Esophagus muscularis mucosa (tissue), 4 donors: ENCODE data around the gene NEK5. TPM values are rescaled to one million over a fixed set of nuclear protein-coding genes. Genes with fewer than 3 reads are reported as not detected.
A peak's percentile ranks its signal among the peaks of the same experiment; 100 is the strongest.

Experiments
- DNase-seq: peaks from one replicate; pipeline ENCODE4 v3.0.0-alpha.2; 2017; ENCODE audit errors: extremely low spot score
- H3K27ac ChIP-seq, 4 donors: fragments of 200-600 bp; sonication (generic); replicated peaks in 1 of 4; 1 replicate in 3 of 4; 2 replicates in 1 of 4; pipeline ENCODE4 v1.5.1; 2016 to 2019; ENCODE audit warnings: mild to moderate bottlenecking in 1 of 4
- H3K27me3 ChIP-seq, 4 donors: fragments of 200-600 bp; sonication (generic); one replicate each; pipeline versions ENCODE4 v1.5.1 to v1.6.0; 2016 to 2019
- H3K36me3 ChIP-seq, 4 donors: fragments of 200-600 bp; sonication (generic); one replicate each; pipeline ENCODE4 v1.5.1; 2016 to 2019
- H3K4me1 ChIP-seq, 4 donors: fragments of 200-600 bp; sonication (generic); one replicate each; pipeline ENCODE4 v1.5.1; 2016 to 2019
- H3K4me3 ChIP-seq, 4 donors: fragments of 200-600 bp; sonication (generic); 1 replicate in 2 of 4; 2 replicates in 2 of 4; pipeline ENCODE4 v1.5.1; 2016 to 2019; ENCODE audit warnings: mild to moderate bottlenecking in 4 of 4, moderate library complexity in 1 of 4
- H3K9me3 ChIP-seq, 4 donors: fragments of 200-600 bp; sonication (generic); 1 replicate in 3 of 4; 2 replicates in 1 of 4; pipeline ENCODE4 v1.5.1; 2016 to 2019
- CTCF ChIP-seq, 3 experiments: fragments of 200-600 bp in 2 of 3; fragments of 450-650 bp in 1 of 3; sonication (generic) in 2 of 3; IDR thresholded peaks; one replicate each; pipeline ENCODE4 v1.5.1; 2017 to 2019; ENCODE audit warnings: antibody characterized with exemption in 3 of 3, mild to moderate bottlenecking in 2 of 3, moderate library complexity in 1 of 3
- EP300 ChIP-seq: sonication (generic); formaldehyde crosslinking; IDR thresholded peaks from one replicate; pipeline ENCODE4 v1.6.1; 2017; ENCODE audit warnings: antibody characterized with exemption
- POLR2A ChIP-seq: fragments of 450-650 bp; IDR thresholded peaks from one replicate; pipeline ENCODE4 v1.6.1; 2017; ENCODE audit warnings: antibody characterized with exemption, moderate library complexity, mild to moderate bottlenecking, low read depth
- POLR2AphosphoS5 ChIP-seq, 2 donors: sonication (generic); formaldehyde crosslinking; IDR thresholded peaks; one replicate each; pipeline ENCODE4 v1.6.1; 2017; ENCODE audit warnings: antibody characterized with exemption in 2 of 2
- WGBS: methylation state at CpG from one replicate; pipeline ENCODE4 v1.1.5; 2018; 5-methylcytosine and 5-hydroxymethylcytosine counted together
- intact Hi-C: fragments of 100-400 bp; cut with DNase I; formaldehyde crosslinking; loops from one replicate; pipeline ENCODE4 v1.15.1; 2023
- total RNA-seq, 4 donors: library from RNA; depleted of rRNA; stranded (reverse); fragments of >200 nt; gene quantifications; one replicate each; pipeline versions ENCODE4 v1.1.0 to v1.2.1, GENCODE V29; 2016

NEK5 gene
- total RNA-seq, 4 donors from 2014 or later: 0.17 to 0.34 (median 0.26) TPM; not detected in 1

GRCh38 chr13:52011632-52012511, 117.0 kb downstream of the NEK5 start, which contains the start of gene ALG11:
Gene ALG11, plus strand, starts transcription at chr13:52012398. Its CDS starts 21 bp downstream, at chr13:52012419.
- Histone ChIP-seq H3K4me1 (peaks cover 15 to 45% (median 27%) of the 10 kb centered on the region in 4 donors), H3K27me3 (no peaks in the 10 kb centered on the region), H3K9me3 (no peaks in the 10 kb centered on the region), H3K36me3 (peaks cover 0 to 8% (median 6%) of the 10 kb centered on the region in 4 donors), H3K27ac (peak within 1 kb of the TSS; percentile 73 to 82 (median 80)), H3K4me3 (peak within 1 kb of the TSS; percentile 90 to 98 (median 93))
- 0% methylated on average over 18 of the region's 82 CpGs for WGBS
- DNase-seq: peak; percentile 100
- TF ChIP-seq POLR2AphosphoS5 (IDR thresholded peaks at IDR 0.05): peak; percentile 79 to 83
- TF ChIP-seq POLR2A: no peak
- TF ChIP-seq EP300: no peak
- intact Hi-C loops: no loop called here

- peak within 1 kb of the TSS; percentile 73 to 82 (median 80) for H3K27ac ChIP-seq
- WGBS: 8% methylated on average over 19 of the region's 46 CpGs
Measured at GRCh38 chr13:52010890-52011631, 117.8 kb downstream of the NEK5 start, which contains the start of gene ATP7B. Gene ATP7B, minus strand, starts transcription at chr13:52011450. Its CDS starts 113 bp downstream, at chr13:52011337.

DNA sequence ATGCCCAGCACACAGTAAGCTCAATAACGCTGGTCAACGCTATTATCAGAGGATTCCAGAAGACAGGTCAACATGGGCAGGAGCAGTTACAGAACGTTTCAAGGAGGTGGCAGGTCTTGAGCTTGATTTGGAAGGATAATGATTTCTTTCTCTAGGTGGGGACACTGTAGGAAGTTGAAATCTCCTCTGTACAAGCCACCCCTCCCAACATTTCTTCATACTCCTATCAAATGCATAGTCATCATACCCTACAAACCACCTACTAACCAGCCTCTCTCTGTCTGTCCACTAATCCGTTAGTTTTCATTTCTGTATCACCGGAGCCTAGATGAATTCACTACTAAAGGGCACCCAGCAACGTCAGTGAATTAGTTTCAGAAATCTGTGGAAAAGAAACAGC, 118.9 kb downstream of the NEK5 start:
- Histone ChIP-seq H3K4me1 (peaks cover 15 to 42% (median 27%) of the 10 kb centered on the region in 4 donors), H3K4me3 (no peak overlapping the region), H3K9me3 (no peaks in the 10 kb centered on the region), H3K27me3 (no peaks in the 10 kb centered on the region), H3K36me3 (no peaks in the 10 kb centered on the region), H3K27ac (no peak overlapping the region)
- no peak for TF ChIP-seq EP300
- no peak for TF ChIP-seq POLR2AphosphoS5 (IDR thresholded peaks at IDR 0.05)
- no peak for TF ChIP-seq CTCF (IDR thresholded peaks at IDR 0.05)
- TF ChIP-seq POLR2A: no peak
- intact Hi-C loops: loop anchor here (10.0 kb wide), 1 partner anchor 195 kb away; no protein-coding TSS in a partner anchor
- no peak for DNase-seq
- 69% methylated on average over 6 of the region's 6 CpGs for WGBS

More at GRCh38 chr13:52010890-52011631, 117.8 kb downstream of the NEK5 start, which contains the start of gene ATP7B:
- H3K27me3 ChIP-seq: no peaks in the 10 kb centered on the region
- intact Hi-C loops: no loop called here
- peaks cover 0 to 2% (median under 1%) of the 10 kb centered on the region in 4 donors for H3K36me3 ChIP-seq
- H3K9me3 ChIP-seq: no peaks in the 10 kb centered on the region
- DNase-seq: no peak
- H3K4me3 ChIP-seq: peak within 1 kb of the TSS; percentile 90 to 98 (median 93)
- TF ChIP-seq CTCF (IDR thresholded peaks at IDR 0.05): peak in 1 of 3 experiments; percentile 10
- TF ChIP-seq POLR2A: no peak
- peaks cover 15 to 45% (median 27%) of the 10 kb centered on the region in 4 donors for H3K4me1 ChIP-seq

DNA sequence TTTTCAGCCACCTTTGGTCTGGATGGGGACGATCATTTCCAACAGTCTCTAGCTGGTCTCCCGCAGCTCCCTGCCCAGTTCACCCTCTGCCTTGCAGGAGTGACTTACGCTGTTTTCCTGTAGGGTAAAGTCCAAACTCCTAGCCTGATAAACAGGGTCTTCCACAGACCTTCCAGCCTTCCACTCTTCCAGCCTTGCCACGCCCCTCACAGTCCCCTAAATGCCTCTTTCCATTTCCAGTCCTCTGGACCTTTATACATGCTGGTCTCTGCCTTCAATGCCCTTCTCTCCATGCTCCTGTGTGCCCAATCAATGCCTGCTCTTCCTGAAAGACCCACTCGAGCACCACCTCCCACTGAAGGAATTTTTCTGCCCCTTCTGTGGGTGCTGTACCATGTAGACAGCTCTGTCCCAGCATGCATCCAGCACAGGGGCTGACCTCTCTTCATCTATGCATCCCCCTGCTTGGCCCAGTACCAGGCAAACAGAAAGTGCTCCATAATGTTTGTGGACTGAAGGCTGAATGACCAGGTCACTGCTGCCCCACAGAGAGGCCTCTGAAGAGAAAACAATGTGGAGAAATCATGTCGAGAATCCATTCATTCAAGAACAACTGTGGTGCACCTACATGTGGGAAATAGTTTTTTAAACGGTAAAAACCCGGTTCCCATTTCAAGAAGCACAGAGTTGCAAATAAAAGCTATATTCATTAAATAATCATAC, 122.2 kb downstream of the NEK5 start:
- peaks cover 5 to 20% (median 15%) of the 10 kb centered on the region in 4 donors for H3K4me1 ChIP-seq
- intact Hi-C loops: loop anchor here (10.0 kb wide), 1 partner anchor 192 kb away; no protein-coding TSS in a partner anchor
- WGBS: 86% methylated on average over 8 of the region's 8 CpGs

More for the DNA sequence above, 122.2 kb downstream of the NEK5 start:
- H3K27me3 ChIP-seq: no peaks in the 10 kb centered on the region
- no peak for DNase-seq
- H3K4me3 ChIP-seq: no peak overlapping the region
- no peak overlapping the region for H3K27ac ChIP-seq
- TF ChIP-seq EP300 (no peak), POLR2A (no peak), CTCF (IDR thresholded peaks at IDR 0.05) (no peak)
- H3K36me3 ChIP-seq: no peaks in the 10 kb centered on the region
- no peaks in the 10 kb centered on the region for H3K9me3 ChIP-seq
